ENCODE measurements around the gene SLC16A11. TPM values are rescaled to one million over a fixed set of nuclear protein-coding genes. Genes with fewer than 3 reads are reported as not detected.

The SLC16A11 gene
- total and polyA plus RNA-seq, 2 of the 4 experiments (the other 2 are of a cell fraction), result not detected

DNA sequence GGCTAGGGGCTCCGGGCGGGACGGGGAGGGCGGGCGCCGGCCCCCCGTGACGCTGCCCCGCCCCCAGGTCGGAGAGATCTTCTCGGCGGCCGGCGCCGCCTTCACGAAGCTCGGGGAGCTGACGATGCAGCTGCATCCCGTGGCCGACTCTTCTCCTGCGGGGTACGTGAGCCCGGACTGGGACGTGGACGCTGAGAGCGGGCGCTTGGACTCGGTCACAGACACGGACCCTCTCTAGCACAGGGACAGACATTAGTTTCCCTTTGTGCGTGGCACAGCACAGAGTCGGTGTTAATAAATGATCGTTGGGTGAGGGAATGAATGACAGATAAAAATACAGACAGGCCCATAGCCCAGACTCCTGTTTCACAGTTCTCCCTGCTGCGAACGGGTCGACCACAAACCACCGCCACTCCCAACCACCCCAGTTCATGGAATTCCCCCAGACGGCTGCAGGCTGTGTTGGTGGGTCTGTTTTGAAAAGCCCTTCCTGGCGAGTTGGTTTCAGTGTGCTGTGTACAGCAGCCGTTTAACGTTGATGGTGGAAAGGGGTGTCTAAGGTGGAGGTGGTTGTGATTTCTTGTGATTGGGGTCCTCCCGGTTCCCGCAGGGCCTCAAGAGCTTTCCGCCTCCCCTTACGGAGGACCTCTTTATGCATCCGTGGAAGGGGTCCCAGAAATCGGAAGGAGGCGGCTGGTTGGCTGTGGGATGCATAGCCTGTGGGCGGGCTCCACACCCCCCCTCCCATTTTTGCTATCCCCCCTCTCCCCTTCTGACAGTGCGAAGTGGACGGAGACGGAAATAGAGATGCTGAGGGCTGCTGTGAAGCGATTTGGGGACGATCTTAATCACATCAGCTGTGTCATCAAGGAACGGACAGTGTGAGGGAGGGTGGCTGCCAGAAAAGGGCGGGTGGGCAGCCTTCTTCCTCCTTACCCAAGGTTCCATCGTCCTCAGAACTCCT is 28.6 kb downstream of the SLC16A11 start:
- Histone ChIP-seq H4K8ac (ENCODE audit: low read depth in 2 of 2, low read length in 2 of 2) (peak overlapping the region; percentile 66 to 91), H3K9me1 (ENCODE audit: insufficient read depth, low read length) (no peaks in the 10 kb centered on the region; the same call in 1 of the 2 replicates), H3K14ac (replicated peaks; ENCODE audit: low read depth, low read length) (peak overlapping the region; percentile 99), H3K36me3 (ENCODE audit: control insufficient read depth, insufficient read depth, low read length) (0 out of 2 replicates have a peak, but pooled peaks cover 2% of the 10 kb centered on the region), H3K27me3 (ENCODE audit: control insufficient read depth, insufficient read depth, low read length) (no peaks in the 10 kb centered on the region), H2BK5ac (ENCODE audit: low read depth, low read length, poor library complexity, severe bottlenecking) (peak overlapping the region; percentile 78), H3K4ac (ENCODE audit: low read depth, low read length) (peak overlapping the region; percentile 98), H2AFZ (replicated peaks; ENCODE audit: low read length, poor library complexity) (peak overlapping the region; percentile 92), H3K9ac (ENCODE audit: low read depth, low read length) (peak overlapping the region; percentile 86), H3K79me1 (ENCODE audit: low read depth in 1 of 2, low read length in 2 of 2) (peaks cover 20 to 52% of the 10 kb centered on the region in 2 experiments), H4K91ac (ENCODE audit: insufficient read depth, low read depth, low read length) (peak overlapping the region; percentile 74), H2AK5ac (ENCODE audit: low read depth, low read length) (peak overlapping the region; percentile 87), H2BK15ac (ENCODE audit: low read depth, low read length) (peak overlapping the region; percentile 39; the same call in 1 of the 3 replicates), H3K4me1 (ENCODE audit: control insufficient read depth, insufficient read depth, low read length) (peaks cover 8% of the 10 kb centered on the region; the same call in 1 of the 2 replicates), H2BK120ac (ENCODE audit: low read depth, low read length) (peak overlapping the region; percentile 51; the same call in 1 of the 2 replicates), H3K18ac (ENCODE audit: low read depth, low read length) (peak overlapping the region; percentile 60), H4K5ac (ENCODE audit: low read depth, low read length) (peak overlapping the region; percentile 62), H3K56ac (ENCODE audit: extremely low read depth, insufficient read depth, low read length) (peak overlapping the region; percentile 45), H3K27ac (ENCODE audit: insufficient read depth, low read length) (peak overlapping the region; percentile 88), H2BK20ac (ENCODE audit: low read depth, low read length) (no peak overlapping the region), H3K4me3 (ENCODE audit: insufficient read depth, low read depth, low read length) (peak overlapping the region; percentile 67), H3K4me2 (ENCODE audit: low read depth, low read length) (peak overlapping the region; percentile 86), H3K9me3 (ENCODE audit: control insufficient read depth, insufficient read depth, low read length) (no peaks in the 10 kb centered on the region), H4K20me1 (ENCODE audit: insufficient read depth, low read length) (no peaks in the 10 kb centered on the region), H3K23ac (ENCODE audit: low read depth, low read length) (peak overlapping the region; percentile 98), H2AK9ac (replicated peaks; ENCODE audit: low read depth, low read length, poor library complexity) (peak overlapping the region; percentile 90)
- POLR2A ChIA-PET (ENCODE audit: unreplicated experiment), result no interaction called here
- intact Hi-C loops (cut with micrococcal nuclease), result loop anchor here (2.0 kb wide), 2 partner anchors 262 to 348 kb away; no protein-coding TSS in a partner anchor
- DNase-seq (peak; percentile 66), ATAC-seq (ENCODE audit: low read depth) (peak; percentile 3)
- in situ Hi-C loops (cut with MboI; ENCODE audit: low sequenced_read_pairs), result loop anchor here (10.0 kb wide), 1 partner anchor 350 kb away; no protein-coding TSS in a partner anchor
- 0% methylated on average over 15 of the region's 56 CpGs; no CpG with 5 or more reads in 1 of the 2 experiments for WGBS, 2 experiments (ENCODE audit: extremely low coverage in 2 of 2, insufficient read length in 1 of 2)
- CTCF ChIA-PET, result interaction anchor here (0.6 to 1.0 kb wide), 2 partner anchors 11 to 13 kb away, joined by 3 read pairs; no protein-coding TSS in a partner anchor
- TF ChIP-seq MAZ (IDR thresholded peaks at IDR 0.05; ENCODE audit: borderline replicate concordance, low read depth, low read length), result no peak
- peak; percentile 77 for TF ChIP-seq POLR2A (IDR thresholded peaks at IDR 0.05; ENCODE audit: low read depth, low read length)
- TF ChIP-seq RAD21 (IDR thresholded peaks at IDR 0.05; ENCODE audit: low read length), result no peak
- TF ChIP-seq RFX5 (IDR thresholded peaks at IDR 0.05; ENCODE audit: low read depth, low read length), result no peak
- TF ChIP-seq RCOR1 (IDR thresholded peaks at IDR 0.05; ENCODE audit: insufficient replicate concordance, low read length), result no peak
- TF ChIP-seq, protein P1, sequence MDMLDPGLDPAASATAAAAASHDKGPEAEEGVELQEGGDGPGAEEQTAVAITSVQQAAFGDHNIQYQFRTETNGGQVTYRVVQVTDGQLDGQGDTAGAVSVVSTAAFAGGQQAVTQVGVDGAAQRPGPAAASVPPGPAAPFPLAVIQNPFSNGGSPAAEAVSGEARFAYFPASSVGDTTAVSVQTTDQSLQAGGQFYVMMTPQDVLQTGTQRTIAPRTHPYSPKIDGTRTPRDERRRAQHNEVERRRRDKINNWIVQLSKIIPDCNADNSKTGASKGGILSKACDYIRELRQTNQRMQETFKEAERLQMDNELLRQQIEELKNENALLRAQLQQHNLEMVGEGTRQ (IDR thresholded peaks at IDR 0.05; ENCODE audit: low read depth, low read length), result peak; percentile 49
- no peak for TF ChIP-seq MXI1 (IDR thresholded peaks at IDR 0.05; ENCODE audit: borderline replicate concordance, low read depth, low read length)
- BruUV-seq (replicated peaks), result no TSS peak
- dilution Hi-C loops (cut with HindIII; ENCODE audit: low sequenced_read_pairs, unreplicated experiment), result no loop called here

Data from IMR-90 (cell line).